Urothelium cell line (cell line): ENCODE measurements around the gene METRN.

Source experiments
- DNase-seq: peaks from one replicate; pipeline ENCODE4 v3.0.0; 2011; ENCODE audit warnings: low spot score, mixed read lengths
- FAIRE-seq: peaks from 2 replicates; lab custom pipeline; 2011; peaks lifted over from hg19 to GRCh38; lab: Jason Lieb, UNC

METRN gene

DNA sequence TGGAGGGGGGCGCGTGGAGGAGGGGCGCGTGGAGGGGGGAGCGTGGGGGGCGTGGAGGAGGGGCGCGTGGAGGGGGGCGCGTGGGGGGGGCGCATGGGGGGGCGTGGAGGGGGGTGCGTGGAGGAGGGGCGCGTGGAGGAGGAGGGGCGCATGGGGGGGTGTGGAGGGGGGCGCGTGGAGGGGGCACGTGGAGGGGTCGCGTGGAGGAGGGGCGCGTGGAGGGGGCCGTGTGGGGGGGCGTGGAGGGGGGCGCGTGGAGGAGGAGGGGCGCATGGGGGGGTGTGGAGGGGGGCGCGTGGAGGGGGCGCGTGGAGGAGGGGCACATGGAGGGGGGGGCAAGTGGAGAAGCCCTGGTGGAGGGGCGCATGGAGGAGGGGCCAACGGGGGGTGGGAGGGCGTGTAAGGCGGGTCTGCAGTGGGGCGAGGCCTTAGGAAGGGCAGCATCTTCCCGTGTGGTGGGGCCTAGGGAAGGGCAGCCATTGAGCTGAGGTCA is 52.9 kb downstream of the METRN start:
- FAIRE-seq, result no peak
- DNase-seq, result no peak

- DNase-seq, result no peak
- FAIRE-seq, result no peak
These were observed 53.5 kb downstream of the METRN start for GRCh38 chr16:768428-768827.
